Measurements from ENCODE around the gene NCBP2.

Gene NCBP2

GRCh38 chr3:196942226-196942914 lies at the start of gene NCBP2:
Gene NCBP2, minus strand, starts transcription at chr3:196942528. Its CDS starts 25 bp downstream, at chr3:196942503.
- peak; percentile 61 for FAIRE-seq

DNA sequence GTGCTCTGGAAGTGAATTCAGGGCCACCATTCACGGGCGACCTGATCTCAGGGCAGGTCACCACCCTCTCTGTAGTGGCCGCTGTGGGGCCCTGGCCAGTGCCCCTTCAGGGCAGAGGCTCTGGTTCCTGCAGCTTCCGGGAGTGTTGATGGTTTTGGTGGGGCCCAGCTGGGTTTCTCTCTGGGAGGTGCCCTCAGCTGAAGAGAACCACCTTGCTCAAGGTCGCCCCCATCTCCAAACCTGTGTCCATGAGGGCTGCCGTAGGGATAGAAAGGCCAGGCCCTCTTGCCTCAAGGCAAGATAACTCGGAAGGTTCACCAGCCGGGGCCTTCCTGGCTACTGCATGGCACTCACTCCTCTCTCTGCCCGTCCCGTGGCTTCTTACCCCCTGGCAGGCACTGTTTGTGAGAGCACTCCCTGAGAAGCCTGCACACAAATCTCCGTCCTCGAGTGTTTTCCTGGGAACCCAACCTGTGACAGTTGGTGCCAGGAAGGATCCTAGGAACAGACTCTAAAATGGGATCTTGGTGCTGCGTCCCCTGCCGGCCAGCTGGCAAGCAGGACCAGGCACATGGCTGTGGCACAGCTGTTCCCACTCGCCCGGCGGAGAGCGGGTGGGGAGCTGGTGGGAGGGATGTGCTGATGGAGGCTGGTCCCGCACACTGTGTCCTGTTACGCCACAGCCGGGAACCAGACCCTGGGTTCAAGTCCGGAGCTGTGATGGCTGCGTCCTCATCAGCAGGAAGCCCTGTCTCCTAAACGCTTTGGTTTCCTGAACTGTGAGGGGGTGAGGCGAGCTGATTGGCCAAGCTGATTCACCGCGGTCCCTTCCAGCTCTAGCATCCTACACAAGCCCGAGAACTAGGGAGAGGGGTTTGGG lies 49.5 kb upstream of the NCBP2 start:
- no peak for FAIRE-seq

DNA sequence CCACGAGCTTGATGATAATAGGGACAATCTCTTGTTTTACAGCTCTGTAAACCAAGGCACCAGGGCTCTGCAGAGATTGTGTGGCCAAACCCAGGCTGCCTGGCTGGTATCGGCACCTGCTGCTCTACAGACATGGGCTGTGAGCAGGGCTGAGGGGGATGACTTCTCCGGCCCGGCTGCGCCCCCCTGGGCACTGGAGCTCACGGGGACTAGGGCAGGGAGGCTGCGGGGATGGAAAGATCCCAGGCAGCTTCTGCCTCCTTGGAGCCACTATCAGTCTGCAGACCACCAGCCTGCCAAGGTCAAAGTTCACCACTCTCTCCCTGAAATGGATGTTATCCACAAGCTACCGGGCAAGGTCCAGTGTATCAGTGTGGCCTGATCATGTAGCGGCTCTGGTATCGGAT lies 48.3 kb upstream of the NCBP2 start:
- no peak for FAIRE-seq

GRCh38 chr3:196989721-196990262 lies 47.5 kb upstream of the NCBP2 start:
- no peak for FAIRE-seq

DNA sequence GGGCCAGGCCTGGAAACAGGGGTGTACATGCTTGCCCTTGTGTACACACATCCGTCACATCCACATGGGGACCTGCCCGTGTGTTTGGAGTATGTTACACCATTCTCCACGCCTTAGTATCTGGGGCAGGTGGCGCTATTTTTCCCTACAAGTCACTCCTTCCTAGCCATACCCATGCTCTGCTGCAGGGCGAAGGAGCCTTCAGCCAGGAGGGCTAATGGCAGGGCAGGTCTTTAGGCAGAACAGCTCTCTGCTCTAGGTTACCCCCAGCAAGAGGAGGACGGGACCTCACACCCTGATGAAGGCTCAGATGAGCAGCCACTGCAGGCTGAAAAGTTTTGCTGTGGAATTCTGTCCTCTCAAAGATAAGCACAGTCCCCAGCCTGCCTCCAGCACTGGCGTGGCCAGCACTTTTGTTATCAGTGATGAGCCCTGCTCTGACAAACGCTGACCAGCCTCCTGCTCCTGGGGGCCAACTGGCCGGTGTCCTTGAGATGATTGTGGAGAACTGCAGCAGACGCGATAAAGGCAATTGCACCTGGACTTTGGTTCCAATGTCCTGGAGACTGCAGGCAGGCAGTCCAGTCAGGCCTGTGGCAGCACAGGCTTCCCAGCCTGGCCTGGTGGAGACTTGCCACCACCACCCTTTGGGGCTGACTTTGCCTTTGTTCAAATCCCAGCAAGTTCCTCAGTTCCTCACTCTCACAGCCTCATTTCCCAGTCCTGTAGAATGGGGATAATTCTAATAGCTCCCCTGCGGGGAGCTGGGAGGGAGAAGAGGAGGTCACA lies 46.1 kb upstream of the NCBP2 start:
- no peak for FAIRE-seq

DNA sequence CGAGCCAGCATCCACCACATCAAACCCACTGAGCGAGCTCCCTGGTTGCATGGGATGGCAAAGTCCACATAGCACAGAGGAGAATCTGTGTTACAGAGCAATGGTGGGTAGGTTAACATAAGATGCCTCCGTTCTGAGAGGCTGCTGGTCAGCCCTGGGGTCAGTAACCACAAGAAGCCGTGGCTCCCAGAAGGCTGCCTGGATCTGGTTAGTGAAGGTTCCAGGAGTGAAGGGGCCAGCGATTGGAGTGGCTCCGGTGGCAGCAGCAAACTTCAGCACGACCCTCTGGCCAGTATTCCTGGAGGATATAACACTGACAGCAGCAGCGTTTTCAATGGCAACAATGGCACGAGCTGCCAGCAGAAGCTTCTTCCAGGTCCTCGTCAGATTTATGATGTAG lies 44.7 kb upstream of the NCBP2 start:
- no peak for FAIRE-seq

DNA sequence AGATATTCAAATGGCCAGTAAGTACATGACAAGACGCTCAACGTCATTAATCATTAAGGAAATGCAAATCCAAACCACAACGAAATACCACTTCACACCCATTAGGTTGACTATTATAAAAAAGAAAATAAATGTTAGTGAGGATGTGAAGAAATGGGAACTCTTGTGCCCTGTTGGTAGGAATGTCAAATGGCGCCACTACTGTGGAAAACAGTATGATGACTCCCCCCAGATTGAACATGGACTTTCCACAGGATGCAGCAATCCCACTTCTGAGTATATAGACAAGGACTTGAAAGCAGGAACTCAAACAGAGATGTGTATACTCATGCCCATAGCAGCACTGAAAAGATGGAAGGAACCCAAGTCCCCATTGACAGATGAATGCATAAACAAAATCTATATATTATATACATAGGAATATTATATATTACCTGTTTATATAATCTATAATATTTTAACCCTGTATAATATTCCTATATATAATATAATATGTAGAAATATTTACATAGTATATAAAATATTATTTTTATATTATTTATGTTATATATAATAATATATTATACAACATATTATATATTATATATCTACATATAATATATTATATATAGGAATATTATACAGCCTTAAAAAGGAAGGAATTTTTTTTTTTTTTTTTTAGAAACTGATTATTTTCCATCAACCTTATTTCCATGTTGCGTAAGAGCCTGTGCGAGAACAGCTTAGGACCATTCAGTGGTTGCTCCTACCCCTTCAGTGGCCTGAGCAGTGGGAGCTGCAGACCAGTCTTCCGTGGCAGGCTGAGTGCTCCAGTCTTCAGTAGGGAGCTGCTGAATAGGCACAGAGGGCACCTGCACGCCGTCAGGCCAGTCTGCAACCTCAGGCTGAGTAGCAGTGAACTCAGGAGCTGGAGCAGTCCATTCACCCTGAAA lies 43.9 kb upstream of the NCBP2 start:
- peak; percentile 96 for FAIRE-seq

- FAIRE-seq = no peak
These were observed 43.0 kb upstream of the NCBP2 start for GRCh38 chr3:196985298-196985697.

GRCh38 chr3:196983186-196983585 lies 40.9 kb upstream of the NCBP2 start:
- FAIRE-seq = no peak

- no peak for FAIRE-seq
These were observed 39.3 kb upstream of the NCBP2 start for GRCh38 chr3:196981657-196982056.

DNA sequence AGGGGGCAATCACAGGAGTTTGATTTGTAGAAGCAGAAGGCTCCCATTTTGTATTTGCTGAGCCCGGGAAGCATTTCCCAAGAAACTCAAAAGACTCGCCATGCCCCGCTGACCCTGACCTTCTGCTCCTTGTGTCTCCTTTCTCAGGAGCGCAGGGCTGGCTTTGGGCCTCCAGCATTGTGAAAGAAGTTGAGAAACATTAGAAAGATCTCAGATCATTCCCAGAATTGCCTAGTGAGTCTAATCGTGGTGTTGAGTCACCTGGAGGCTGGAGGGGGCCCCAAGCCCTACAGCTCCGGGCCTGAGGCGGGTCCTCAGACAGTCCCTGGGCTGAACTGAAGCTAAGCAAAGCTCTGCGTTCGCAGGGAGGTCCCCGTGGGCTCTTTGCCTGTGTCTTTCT lies 37.2 kb upstream of the NCBP2 start:
- no peak for FAIRE-seq

GRCh38 chr3:196976941-196977340 lies 34.6 kb upstream of the NCBP2 start:
- FAIRE-seq = no peak

DNA sequence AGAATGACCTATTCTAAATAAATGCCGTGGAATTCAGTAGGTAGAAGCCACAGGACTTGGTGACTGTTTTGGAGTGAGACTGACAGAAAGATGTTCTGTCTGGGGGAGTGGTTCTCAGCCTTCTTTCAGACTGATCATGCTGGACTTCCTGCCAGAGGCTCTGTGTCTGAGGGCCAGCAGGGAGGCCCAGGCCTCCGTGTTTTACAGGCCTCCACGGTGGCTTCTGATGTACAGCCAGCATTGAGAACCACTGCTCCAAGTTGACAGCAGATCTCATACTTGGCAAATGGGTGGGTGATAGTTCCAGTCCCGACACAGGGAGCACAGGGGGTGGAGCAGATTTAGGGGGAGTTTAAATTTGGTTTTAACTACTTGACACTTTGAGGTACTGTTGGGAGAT lies 33.0 kb upstream of the NCBP2 start:
- no peak for FAIRE-seq

DNA sequence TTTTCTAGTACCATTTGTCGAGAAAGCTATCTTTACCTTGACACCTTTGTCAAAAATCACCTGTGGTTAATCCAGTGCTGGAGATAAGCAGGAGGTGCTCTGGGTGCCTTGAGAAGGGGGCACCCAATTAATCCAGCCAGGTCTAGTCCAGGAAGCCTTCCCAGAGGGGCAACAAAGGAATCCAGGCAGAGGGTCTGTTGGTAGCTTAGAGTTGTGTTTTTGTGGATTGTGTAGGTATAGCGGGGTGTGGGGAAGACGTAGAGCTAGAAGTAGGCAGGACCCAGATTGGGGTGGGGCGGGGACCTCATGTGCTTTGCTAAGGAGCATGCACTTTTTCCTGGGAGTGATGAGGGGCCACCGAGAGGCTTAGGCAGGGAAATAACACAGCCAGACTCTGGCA lies 32.3 kb upstream of the NCBP2 start:
- FAIRE-seq = no peak

DNA sequence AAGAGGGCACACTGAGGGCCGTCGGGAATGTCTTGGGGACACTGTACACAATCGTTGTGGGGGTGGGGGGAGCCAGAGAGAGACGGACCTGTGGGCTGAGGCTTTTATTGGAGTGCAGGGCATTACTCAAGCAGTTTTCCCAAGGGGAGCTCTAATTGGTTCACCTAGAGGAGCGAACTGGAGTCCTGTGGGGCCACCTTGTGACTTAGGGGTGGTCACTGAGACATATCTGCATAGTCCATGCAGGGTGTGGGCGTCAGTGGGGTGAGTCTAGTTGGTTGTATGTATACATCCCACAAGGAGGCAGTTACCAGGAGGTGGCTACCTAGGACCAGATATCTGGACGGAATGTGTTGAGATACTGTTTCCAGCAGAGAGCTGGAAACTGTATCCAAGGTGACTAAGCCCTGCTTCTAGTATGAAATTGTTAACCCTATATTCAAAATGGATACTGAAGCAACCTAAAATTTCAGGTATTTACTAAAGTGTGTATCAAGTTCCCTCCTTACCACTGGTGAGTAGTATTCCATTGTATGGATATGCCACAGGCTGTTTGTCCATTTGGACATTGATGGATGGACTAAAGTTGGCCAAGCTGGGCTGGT lies 28.9 kb upstream of the NCBP2 start:
- FAIRE-seq = no peak

- FAIRE-seq = no peak
These were observed 28.3 kb upstream of the NCBP2 start for GRCh38 chr3:196970547-196971093.

DNA sequence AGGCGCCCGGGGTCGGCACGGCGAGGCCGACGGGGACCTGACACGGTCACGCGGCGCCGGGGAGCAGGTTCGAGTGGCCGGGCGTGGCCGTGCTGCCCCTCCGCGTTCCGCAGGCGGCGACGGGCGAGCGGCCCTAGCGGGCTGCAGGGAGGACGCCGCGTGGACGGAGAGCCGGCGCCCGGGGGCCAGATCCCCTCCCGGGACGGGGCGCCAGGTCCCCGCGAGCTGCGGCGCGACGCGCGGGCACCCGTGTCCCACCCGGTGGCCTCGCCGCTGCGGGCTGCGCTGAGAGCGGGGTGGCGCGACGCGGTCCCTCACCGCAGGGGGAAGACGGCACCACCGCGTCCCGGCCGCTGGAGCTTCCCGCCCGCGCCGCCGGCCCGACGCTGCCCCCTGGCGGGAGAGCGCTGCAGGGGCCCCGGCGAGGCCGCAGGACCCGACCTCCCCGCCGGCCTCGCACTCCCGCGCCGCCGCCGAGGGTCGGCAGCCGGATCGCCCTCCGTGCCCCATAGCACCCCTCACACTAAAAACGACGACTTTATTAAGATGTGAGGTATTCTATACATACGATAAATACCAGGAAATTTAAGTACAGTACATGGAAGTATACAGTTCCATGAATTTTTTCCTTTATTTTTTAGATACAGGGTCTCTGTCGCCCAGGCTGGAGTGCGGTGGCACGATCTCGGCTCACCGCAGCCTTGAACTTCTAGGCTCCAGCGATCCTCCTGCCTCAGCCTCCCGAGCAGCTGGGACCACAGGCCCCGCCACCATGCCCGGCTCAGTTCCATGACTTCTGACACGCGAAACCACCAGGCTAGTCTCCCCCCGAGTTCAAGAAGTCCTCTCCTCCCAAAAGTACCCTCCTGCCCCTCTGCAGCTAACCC lies 27.6 kb upstream of the NCBP2 start:
- no peak for FAIRE-seq

DNA sequence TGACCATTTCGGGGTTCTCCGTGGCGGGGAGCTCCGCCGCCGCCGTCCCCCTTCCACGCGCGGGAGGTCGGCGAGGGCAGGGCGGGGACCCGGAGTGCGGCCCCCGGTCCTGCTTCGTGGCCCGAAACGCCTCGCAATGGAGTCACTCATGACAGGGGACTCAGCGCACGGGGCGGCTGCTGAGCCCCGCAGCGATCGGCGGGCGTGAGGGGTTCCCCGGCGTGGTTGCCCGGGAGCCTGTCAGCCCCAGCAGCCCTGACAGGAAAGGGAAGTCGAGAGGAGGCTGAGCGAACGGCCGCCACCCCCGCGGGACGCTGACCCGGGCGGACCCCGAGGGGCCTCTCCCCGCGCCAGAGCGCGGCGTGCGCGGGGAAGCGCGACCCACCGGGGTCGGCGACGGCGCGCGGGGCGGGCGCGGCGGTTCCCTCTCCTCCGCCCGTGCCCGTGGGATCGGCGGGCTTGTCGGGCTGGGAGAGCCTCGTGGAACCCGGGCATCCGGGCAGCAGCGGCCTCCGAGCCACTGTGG lies 26.9 kb upstream of the NCBP2 start:
- no peak for FAIRE-seq

GRCh38 chr3:196968233-196969133 lies 26.2 kb upstream of the NCBP2 start, which contains the start of gene PIGZ:
Gene PIGZ, minus strand, starts transcription at chr3:196968833. Its CDS starts 16,802 bp downstream, at chr3:196952031.
- FAIRE-seq = no peak

All from A204.1 (cell line).